ENCODE measurements around the gene RBX1. TPM values are rescaled to one million over a fixed set of nuclear protein-coding genes. Genes with fewer than 3 reads are reported as not detected.

Gene RBX1
- total RNA-seq (2022; extraction: Qiagen RNA extraction; ENCODE audit: low read depth) = 45.6 to 53.9 TPM (median 50.4 TPM) in 5 replicates

GRCh38 chr22:40950962-40951794 is at the start of gene RBX1:
TSS of gene RBX1 (plus strand) at chr22:40951378. CDS start at chr22:40951399, 21 bp downstream.

Other genes with a start within 250 kb of the RBX1 start
- gene SLC25A17, start 132.0 kb upstream of the RBX1 start, total RNA-seq (2022; extraction: Qiagen RNA extraction; ENCODE audit: low read depth) = 19.2 to 25.1 TPM (median 20.8 TPM) in 5 replicates
- 152 to 216 TPM (median 168 TPM) in 5 replicates for gene ST13, start 94.7 kb upstream of the RBX1 start, total RNA-seq (2022; extraction: Qiagen RNA extraction; ENCODE audit: low read depth)
- gene XPNPEP3, start 94.2 kb upstream of the RBX1 start, total RNA-seq (2022; extraction: Qiagen RNA extraction; ENCODE audit: low read depth) = 5.7 to 9.9 TPM (median 9.4 TPM) in 5 replicates
- not detected in 5 replicates for gene DNAJB7, start 89.3 kb upstream of the RBX1 start, total RNA-seq (2022; extraction: Qiagen RNA extraction; ENCODE audit: low read depth)
- gene EP300, start 141.2 kb downstream of the RBX1 start, total RNA-seq (2022; extraction: Qiagen RNA extraction; ENCODE audit: low read depth) = 16.2 to 22.7 TPM (median 20.1 TPM) in 5 replicates

Data from A549 treated with ZK216348 at 1 μM for 4 hours (cell line).